T-helper 22 cell (primary cell): ENCODE data around the gene BLTP1.

Experiments
- DNase-seq: peaks from one replicate; pipeline ENCODE4 v3.0.0-alpha.2; 2020; ENCODE audit warnings: low read depth

BLTP1 gene

GRCh38 chr4:122167369-122167768, 15.2 kb downstream of the BLTP1 start:
- no peak for DNase-seq

GRCh38 chr4:122170775-122171174, 18.6 kb downstream of the BLTP1 start:
- no peak for DNase-seq

GRCh38 chr4:122171323-122171722, 19.2 kb downstream of the BLTP1 start:
- DNase-seq: no peak

DNA sequence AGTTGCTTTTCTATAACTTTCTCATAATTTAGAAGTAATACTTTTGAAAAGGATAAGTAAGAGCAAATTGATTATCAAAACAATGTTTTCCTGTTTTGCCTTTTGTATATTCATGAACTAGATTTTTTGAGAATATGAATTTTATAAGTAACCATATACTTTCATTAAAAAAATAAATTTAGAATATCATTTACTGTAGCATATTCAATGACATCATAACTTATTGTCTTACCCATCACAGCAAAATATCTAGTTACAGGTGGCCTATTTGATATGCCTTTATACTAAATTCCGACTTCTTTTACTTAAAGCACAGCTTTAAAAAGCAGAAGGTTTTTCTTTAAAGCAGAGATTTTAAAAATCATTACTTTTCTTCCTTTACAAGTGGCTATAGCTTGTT, 20.1 kb downstream of the BLTP1 start:
- DNase-seq: no peak

DNA sequence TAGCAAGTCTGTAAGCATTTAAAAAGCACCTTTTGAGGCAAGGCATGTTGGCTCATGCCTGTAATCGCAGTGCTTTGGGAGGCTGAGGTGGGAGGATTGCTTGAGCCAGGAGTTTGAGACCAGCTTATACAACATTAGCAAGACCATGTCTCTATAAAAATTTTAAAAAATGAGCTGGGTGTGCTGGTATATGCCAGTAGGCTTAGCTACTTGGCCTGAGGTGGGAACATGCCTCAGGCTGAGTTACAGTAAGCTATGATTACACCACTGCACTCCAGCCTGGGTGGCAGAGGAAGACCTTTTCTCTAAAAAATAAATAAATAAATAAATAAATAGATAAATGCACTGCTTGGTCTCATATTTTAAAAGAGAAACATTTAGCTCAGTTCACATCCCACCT, 26.8 kb downstream of the BLTP1 start:
- DNase-seq: no peak

DNA sequence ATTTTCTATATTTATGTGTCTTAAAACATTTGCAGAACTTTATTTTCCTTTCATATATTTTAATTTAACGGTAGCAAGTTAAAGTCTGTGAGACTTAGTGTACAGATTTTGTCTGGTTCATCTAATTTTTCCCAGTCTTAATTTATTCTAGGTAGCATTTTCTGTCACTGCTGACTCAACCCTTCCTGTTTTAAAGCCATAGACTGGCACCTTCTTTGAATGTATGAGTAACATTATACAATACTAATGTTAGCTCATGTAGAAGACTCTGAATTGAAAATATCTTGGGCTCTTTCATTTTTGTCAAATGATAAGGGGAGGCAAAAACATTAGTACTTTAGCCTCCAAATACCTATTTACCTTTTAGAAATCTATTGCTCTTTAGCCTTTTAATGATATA, 43.6 kb downstream of the BLTP1 start:
- no peak for DNase-seq
